Measurements from ENCODE around the gene TMEM52. TPM values are rescaled to one million over a fixed set of nuclear protein-coding genes. Genes with fewer than 3 reads are reported as not detected.

TMEM52 gene
- total RNA-seq, 3 donors from 2014 or later = 1.6 to 2.9 TPM; not detected in 1

DNA sequence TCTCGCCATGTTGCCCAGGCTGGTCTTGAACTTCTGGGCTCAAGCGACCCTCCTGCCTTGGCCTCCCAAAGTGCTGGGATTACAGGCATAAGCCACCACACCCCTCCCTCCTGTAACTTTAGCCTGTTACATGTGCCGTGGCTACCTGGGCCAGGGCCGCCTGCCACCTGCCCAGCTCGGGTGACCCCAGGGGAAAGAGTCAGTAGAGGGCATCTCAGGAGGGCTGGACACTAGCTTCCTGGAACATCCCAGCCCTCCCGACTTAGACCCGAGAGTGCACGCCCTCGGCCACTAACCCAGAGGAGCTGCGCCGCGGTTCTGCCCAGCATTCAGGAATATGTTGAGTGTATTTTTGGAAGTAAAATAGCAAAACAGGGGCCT, 40.4 kb upstream of the TMEM52 start:
- peak overlapping the region in 1 of 3 donors; percentile 14 for H3K4me3 ChIP-seq
- H3K9me3 ChIP-seq = no peaks in the 10 kb centered on the region
- intact Hi-C loops (cut with DNase I; ENCODE audit: low total_unique reads) = no loop called here
- H3K36me3 ChIP-seq = no peaks in the 10 kb centered on the region
- TF ChIP-seq CTCF (IDR thresholded peaks at IDR 0.05) (no peak), POLR2AphosphoS5 (IDR thresholded peaks at IDR 0.05) (no peak), POLR2A (IDR thresholded peaks at IDR 0.05) (no peak)
- peaks cover 0 to 5% of the 10 kb centered on the region in 2 donors for H3K4me1 ChIP-seq
- peaks cover 0 to 46% of the 10 kb centered on the region in 2 donors for H3K27me3 ChIP-seq
- H3K27ac ChIP-seq = no peak overlapping the region
- DNase-seq (ENCODE audit: low spot score in 2 of 2) = no peak

DNA sequence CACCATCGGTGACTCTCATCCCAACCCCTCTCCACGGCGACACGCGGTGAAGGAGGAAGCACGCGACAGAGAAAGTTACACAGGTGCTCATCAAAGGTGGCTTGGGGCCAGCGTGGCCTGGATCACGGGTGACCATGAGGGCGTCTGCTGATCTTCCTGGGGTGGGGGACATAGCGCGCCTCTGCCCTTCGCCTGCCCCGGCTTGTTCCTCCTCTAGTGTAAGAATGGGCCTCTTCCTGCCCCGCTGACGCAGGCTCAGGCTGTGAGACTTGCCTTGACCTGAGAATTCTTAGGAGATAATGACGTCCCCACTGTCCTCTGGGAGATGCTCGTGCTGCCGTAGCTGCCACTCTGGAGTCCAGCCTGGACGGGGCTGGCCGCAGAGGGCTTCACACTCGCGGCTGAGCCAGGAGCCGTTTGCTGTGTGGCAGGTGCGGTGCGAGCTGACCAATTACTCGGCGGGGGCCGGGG, 39.0 kb upstream of the TMEM52 start:
- TF ChIP-seq POLR2AphosphoS5 (IDR thresholded peaks at IDR 0.05) = no peak
- no peak for TF ChIP-seq CTCF (IDR thresholded peaks at IDR 0.05)
- no peak for TF ChIP-seq POLR2A (IDR thresholded peaks at IDR 0.05)
- Histone ChIP-seq H3K27ac (no peak overlapping the region), H3K4me3 (no peak overlapping the region), H3K4me1 (peaks cover 0 to 5% of the 10 kb centered on the region in 2 donors), H3K27me3 (peaks cover 0 to 36% of the 10 kb centered on the region in 2 donors), H3K9me3 (no peaks in the 10 kb centered on the region), H3K36me3 (no peaks in the 10 kb centered on the region)
- intact Hi-C loops (cut with DNase I; ENCODE audit: low total_unique reads) = no loop called here
- DNase-seq (ENCODE audit: low spot score in 2 of 2) = no peak

- TF ChIP-seq CTCF (IDR thresholded peaks at IDR 0.05) (no peak), POLR2A (IDR thresholded peaks at IDR 0.05) (no peak), POLR2AphosphoS5 (IDR thresholded peaks at IDR 0.05) (no peak)
- intact Hi-C loops (cut with DNase I; ENCODE audit: low total_unique reads) = no loop called here
- H3K9me3 ChIP-seq = no peaks in the 10 kb centered on the region
- H3K36me3 ChIP-seq = no peaks in the 10 kb centered on the region
- H3K27ac ChIP-seq = no peak overlapping the region
- DNase-seq (ENCODE audit: low spot score in 2 of 2) = no peak
- H3K4me1 ChIP-seq = peaks cover 0 to 5% of the 10 kb centered on the region in 2 donors
- H3K27me3 ChIP-seq = peaks cover 0 to 36% of the 10 kb centered on the region in 2 donors
- no peak overlapping the region for H3K4me3 ChIP-seq
Measured at GRCh38 chr1:1957533-1957961, 38.5 kb upstream of the TMEM52 start.

DNA sequence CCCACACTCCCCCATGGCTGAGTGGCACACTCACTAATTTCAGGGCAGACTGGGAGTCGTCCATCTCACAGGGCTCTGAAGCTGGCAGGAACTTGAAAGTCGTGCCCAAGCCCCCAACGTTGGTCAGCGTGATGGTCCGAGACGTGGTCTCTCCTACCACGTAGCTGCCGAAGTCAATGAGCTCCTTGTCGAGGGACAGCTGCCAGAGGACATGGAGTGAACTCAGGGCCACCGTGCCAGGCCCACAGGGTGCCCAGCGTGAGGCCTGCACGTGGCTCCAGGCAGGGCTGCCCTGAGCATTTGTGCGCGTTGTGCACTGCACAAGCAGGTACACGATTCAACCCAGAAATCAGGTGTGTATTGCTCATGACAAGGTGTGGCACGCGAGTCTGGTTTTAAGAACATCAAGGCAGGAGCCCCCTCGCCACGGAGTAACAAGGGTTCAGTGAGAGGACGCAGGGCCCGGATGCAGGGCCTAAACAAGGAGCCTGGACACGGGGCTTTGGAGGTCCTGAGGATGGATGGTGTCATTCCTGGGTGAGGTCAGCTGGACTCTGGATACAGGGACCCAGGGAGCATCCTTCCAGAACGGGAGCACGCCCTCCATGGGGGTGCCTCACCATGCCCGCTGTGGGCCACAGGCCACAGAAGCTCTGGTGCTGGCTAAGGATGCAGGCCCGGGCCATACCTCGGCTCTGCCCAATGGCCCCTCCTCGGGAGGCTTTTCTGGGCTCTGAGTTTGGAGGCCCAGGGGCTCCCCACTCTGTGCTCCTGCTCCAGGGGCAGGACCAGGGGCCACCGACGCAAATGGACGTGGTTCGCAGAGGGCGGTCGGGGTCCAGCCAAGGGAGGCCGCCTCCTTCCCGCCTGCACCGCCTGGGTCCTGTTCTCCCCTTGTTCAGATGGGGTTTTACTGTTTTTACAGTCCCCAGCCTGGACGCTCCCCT, 37.8 kb upstream of the TMEM52 start:
- no peaks in the 10 kb centered on the region for H3K36me3 ChIP-seq
- no peak overlapping the region for H3K4me3 ChIP-seq
- intact Hi-C loops (cut with DNase I; ENCODE audit: low total_unique reads) = no loop called here
- H3K27ac ChIP-seq = no peak overlapping the region
- peaks cover 0 to 5% of the 10 kb centered on the region in 2 donors for H3K4me1 ChIP-seq
- DNase-seq (ENCODE audit: low spot score in 2 of 2) = no peak
- H3K27me3 ChIP-seq = peaks cover 0 to 36% of the 10 kb centered on the region in 2 donors
- no peak for TF ChIP-seq POLR2AphosphoS5 (IDR thresholded peaks at IDR 0.05)
- no peak for TF ChIP-seq POLR2A (IDR thresholded peaks at IDR 0.05)
- no peak for TF ChIP-seq CTCF (IDR thresholded peaks at IDR 0.05)
- H3K9me3 ChIP-seq = no peaks in the 10 kb centered on the region

DNA sequence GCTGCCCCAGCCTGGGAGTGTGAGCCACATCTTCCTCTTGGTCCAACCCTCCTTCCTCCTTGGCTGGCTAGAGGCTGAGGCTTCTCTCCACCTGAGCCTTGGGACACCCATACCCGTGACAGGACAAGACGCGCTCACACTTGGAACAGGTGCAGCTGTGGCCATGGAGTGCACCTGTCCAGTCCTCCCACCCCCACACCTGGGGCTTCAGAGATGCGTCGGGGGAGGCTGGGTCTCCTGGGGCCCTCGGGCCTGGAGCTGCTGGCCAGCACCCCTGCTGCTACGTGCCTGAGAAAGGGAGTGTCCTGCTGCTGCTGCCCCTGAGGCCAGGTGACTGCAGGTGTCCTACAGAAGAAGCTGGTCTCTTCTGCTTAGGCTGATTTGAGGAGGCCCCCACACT, 37.0 kb upstream of the TMEM52 start:
- no peaks in the 10 kb centered on the region for H3K36me3 ChIP-seq
- peaks cover 0 to 5% of the 10 kb centered on the region in 2 donors for H3K4me1 ChIP-seq
- intact Hi-C loops (cut with DNase I; ENCODE audit: low total_unique reads) = no loop called here
- no peak for DNase-seq (ENCODE audit: low spot score in 2 of 2)
- peaks cover 0 to 30% of the 10 kb centered on the region in 2 donors for H3K27me3 ChIP-seq
- H3K9me3 ChIP-seq = no peaks in the 10 kb centered on the region
- TF ChIP-seq POLR2AphosphoS5 (IDR thresholded peaks at IDR 0.05) = no peak
- H3K27ac ChIP-seq = no peak overlapping the region
- H3K4me3 ChIP-seq = no peak overlapping the region
